Measurements from ENCODE around the gene MB. TPM values are rescaled to one million over a fixed set of nuclear protein-coding genes. Genes with fewer than 3 reads are reported as not detected.

The MB gene
- total and polyA plus RNA-seq, 9 of the 15 experiments (the other 6 are each of a cell fraction or from before 2014, with no cell fraction given) = not detected

DNA sequence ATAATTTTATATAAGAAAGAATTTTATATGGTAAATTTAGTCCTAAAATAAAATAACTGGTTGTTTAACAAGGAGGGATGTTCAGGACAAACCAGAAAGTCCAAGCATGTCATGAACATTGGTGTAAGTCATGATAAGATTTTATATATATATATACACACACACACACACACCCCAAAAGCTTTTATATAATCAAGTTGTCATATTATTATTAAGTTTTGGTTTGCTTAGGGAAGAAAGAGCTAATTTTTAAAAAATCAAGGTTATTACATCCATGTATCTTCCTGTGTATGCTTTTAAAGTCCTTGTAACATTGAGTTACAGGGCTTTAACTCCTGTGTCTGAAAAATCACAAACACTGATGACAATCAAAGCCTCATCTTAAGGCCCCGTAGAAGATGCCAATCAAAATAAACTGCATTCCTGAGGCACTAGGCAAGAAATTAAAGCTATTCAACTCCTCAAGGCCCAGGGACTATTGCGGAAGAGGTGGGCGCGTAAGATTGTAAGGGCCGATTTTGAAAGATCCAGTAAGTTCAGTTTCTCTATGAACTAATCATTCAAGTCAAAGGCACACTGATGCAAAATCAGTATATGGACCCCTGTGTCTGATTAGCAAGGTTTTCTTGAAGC lies 47.9 kb upstream of the MB start:
- CTCF ChIA-PET (ENCODE audit: low intra/inter-chr PET ratio) = no interaction called here
- Histone ChIP-seq H3K9me3 (replicated peaks; ENCODE audit: control insufficient read depth, insufficient read depth, low read depth, low read length) (no peaks in the 10 kb centered on the region), H3K9ac (ENCODE audit: insufficient read depth in 1 of 2, low read depth in 2 of 2, low read length in 2 of 2) (no peak overlapping the region), H3K27me3 (ENCODE audit: control insufficient read depth in 2 of 2, insufficient read depth in 2 of 2, low read length in 2 of 2) (no peaks in the 10 kb centered on the region), H3K79me2 (ENCODE audit: control insufficient read depth, insufficient read depth, low read length) (no peaks in the 10 kb centered on the region), H3K4me3 (no peak overlapping the region), H3K4me2 (ENCODE audit: insufficient read depth, low read length) (no peak overlapping the region), H4K20me1 (replicated peaks; ENCODE audit: control insufficient read depth, insufficient read depth, low read length) (no peaks in the 10 kb centered on the region), H3K36me3 (ENCODE audit: control insufficient read depth, insufficient read depth, low read length) (no peaks in the 10 kb centered on the region), H3K9me1 (ENCODE audit: control insufficient read depth, insufficient read depth, low read length) (no peaks in the 10 kb centered on the region), H3K4me1 (replicated peaks in 1 of 2; ENCODE audit: control insufficient read depth in 2 of 2, insufficient read depth in 2 of 2, low read length in 2 of 2) (no peaks in the 10 kb centered on the region), H3K27ac (ENCODE audit: extremely low read depth, low read depth, low read length) (no peak overlapping the region), H2AFZ (ENCODE audit: low read depth, low read length) (no peak overlapping the region)
- 77% methylated on average over 5 of the region's 5 CpGs for WGBS (ENCODE audit: insufficient coverage, low coverage, missing lambda C conversion rate)
- TF ChIP-seq PHTF2 (CRISPR knock-in tag; IDR thresholded peaks at IDR 0.05) = no peak
- no peak for FAIRE-seq
- in situ Hi-C loops (cut with MboI) = no loop called here
- BruUV-seq (replicated peaks) = no TSS peak
- DNase-seq (ENCODE audit: extremely low read depth in 1 of 4, low spot score in 3 of 4) = no peak
- no peak for ATAC-seq
- POLR2A ChIA-PET = no interaction called here
- intact Hi-C loops (cut with micrococcal nuclease) = no loop called here

DNA sequence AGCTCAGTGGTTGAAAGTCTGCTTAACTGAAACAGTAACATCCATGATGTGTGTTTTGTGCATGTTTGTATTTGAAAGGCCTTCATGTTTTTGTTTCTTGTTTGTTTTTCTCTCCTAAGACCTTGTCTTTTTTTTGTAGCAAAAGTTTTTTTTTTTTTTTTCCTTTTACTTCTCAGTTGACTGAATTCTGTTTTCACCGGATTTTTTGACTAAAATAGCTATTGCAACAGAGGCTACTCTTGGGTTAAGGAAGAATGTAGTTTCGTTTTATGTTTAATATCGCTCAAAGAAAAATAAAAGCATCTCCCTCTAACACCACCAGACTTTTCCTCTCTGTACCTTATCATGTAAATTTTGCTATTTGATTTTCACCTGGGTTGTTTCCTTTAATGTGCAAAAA lies 46.2 kb upstream of the MB start:
- H3K36me3 ChIP-seq (ENCODE audit: control insufficient read depth, insufficient read depth, low read length) = no peaks in the 10 kb centered on the region
- ATAC-seq (no peak), DNase-seq (ENCODE audit: extremely low read depth in 1 of 4, low spot score in 3 of 4) (no peak), FAIRE-seq (no peak)
- H3K4me2 ChIP-seq (ENCODE audit: insufficient read depth, low read length) = no peak overlapping the region
- H3K27ac ChIP-seq (ENCODE audit: extremely low read depth, low read depth, low read length) = no peak overlapping the region
- no peaks in the 10 kb centered on the region for H3K9me3 ChIP-seq (replicated peaks; ENCODE audit: control insufficient read depth, insufficient read depth, low read depth, low read length)
- no peaks in the 10 kb centered on the region for H4K20me1 ChIP-seq (replicated peaks; ENCODE audit: control insufficient read depth, insufficient read depth, low read length)
- no peaks in the 10 kb centered on the region for H3K9me1 ChIP-seq (ENCODE audit: control insufficient read depth, insufficient read depth, low read length)
- ChIA-PET POLR2A (no interaction called here), CTCF (ENCODE audit: low intra/inter-chr PET ratio) (no interaction called here)
- BruUV-seq (replicated peaks) = no TSS peak
- H3K4me1 ChIP-seq (replicated peaks in 1 of 2; ENCODE audit: control insufficient read depth in 2 of 2, insufficient read depth in 2 of 2, low read length in 2 of 2) = no peaks in the 10 kb centered on the region; a peak in 1 of 5 replicates
- 9% methylated on average over 3 of the region's 3 CpGs for WGBS (ENCODE audit: insufficient coverage, low coverage, missing lambda C conversion rate)
- intact Hi-C loops (cut with micrococcal nuclease) = no loop called here
- no peak overlapping the region for H2AFZ ChIP-seq (ENCODE audit: low read depth, low read length)
- no peaks in the 10 kb centered on the region for H3K79me2 ChIP-seq (ENCODE audit: control insufficient read depth, insufficient read depth, low read length)
- in situ Hi-C loops (cut with MboI) = no loop called here
- no peaks in the 10 kb centered on the region for H3K27me3 ChIP-seq (ENCODE audit: control insufficient read depth in 2 of 2, insufficient read depth in 2 of 2, low read length in 2 of 2)
- no peak overlapping the region for H3K9ac ChIP-seq (ENCODE audit: insufficient read depth in 1 of 2, low read depth in 2 of 2, low read length in 2 of 2)
- H3K4me3 ChIP-seq = no peak overlapping the region
- TF ChIP-seq, protein P1, sequence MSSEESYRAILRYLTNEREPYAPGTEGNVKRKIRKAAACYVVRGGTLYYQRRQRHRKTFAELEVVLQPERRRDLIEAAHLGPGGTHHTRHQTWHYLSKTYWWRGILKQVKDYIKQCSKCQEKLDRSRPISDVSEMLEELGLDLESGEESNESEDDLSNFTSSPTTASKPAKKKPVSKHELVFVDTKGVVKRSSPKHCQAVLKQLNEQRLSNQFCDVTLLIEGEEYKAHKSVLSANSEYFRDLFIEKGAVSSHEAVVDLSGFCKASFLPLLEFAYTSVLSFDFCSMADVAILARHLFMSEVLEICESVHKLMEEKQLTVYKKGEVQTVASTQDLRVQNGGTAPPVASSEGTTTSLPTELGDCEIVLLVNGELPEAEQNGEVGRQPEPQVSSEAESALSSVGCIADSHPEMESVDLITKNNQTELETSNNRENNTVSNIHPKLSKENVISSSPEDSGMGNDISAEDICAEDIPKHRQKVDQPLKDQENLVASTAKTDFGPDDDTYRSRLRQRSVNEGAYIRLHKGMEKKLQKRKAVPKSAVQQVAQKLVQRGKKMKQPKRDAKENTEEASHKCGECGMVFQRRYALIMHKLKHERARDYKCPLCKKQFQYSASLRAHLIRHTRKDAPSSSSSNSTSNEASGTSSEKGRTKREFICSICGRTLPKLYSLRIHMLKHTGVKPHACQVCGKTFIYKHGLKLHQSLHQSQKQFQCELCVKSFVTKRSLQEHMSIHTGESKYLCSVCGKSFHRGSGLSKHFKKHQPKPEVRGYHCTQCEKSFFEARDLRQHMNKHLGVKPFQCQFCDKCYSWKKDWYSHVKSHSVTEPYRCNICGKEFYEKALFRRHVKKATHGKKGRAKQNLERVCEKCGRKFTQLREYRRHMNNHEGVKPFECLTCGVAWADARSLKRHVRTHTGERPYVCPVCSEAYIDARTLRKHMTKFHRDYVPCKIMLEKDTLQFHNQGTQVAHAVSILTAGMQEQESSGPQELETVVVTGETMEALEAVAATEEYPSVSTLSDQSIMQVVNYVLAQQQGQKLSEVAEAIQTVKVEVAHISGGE (CRISPR knock-in tag; IDR thresholded peaks at IDR 0.05) = no peak
- no peak for TF ChIP-seq RBFOX2 (IDR thresholded peaks at IDR 0.05; ENCODE audit: low read depth, low read length)
